AG10803 (cell line): Measurements from ENCODE around the gene APOB.

ENCODE experiments used
- DNase-seq: peaks from one replicate; pipeline ENCODE4 v3.0.0; 2010; ENCODE audit warnings: low read depth
- H3K4me3 ChIP-seq: 2 replicates; pipeline ENCODE4 v1.5.1; 2011; ENCODE audit warnings: mild to moderate bottlenecking, low read length, control low read depth
- CTCF ChIP-seq: conservative IDR thresholded peaks from 2 replicates; pipeline ENCODE4 v1.5.1; 2011; ENCODE audit warnings: mild to moderate bottlenecking, low read length, control low read depth, inconsistent platforms

Gene APOB

GRCh38 chr2:20963867-20964266 lies 80.0 kb downstream of the APOB start:
- H3K4me3 ChIP-seq, result no peak overlapping the region
- TF ChIP-seq CTCF, result no peak
- no peak for DNase-seq

GRCh38 chr2:20962939-20963557 lies 80.8 kb downstream of the APOB start:
- TF ChIP-seq CTCF, result peak; percentile 93
- H3K4me3 ChIP-seq, result no peak overlapping the region
- DNase-seq, result peak; percentile 43

GRCh38 chr2:20961858-20962257 lies 82.0 kb downstream of the APOB start:
- DNase-seq, result no peak
- TF ChIP-seq CTCF, result no peak

GRCh38 chr2:20960003-20960402 lies 83.9 kb downstream of the APOB start:
- no peak overlapping the region for H3K4me3 ChIP-seq
- no peak for TF ChIP-seq CTCF
- no peak for DNase-seq

More at GRCh38 chr2:20961858-20962257, 82.0 kb downstream of the APOB start:
- no peak overlapping the region for H3K4me3 ChIP-seq

GRCh38 chr2:20959252-20959651 lies 84.6 kb downstream of the APOB start:
- TF ChIP-seq CTCF, result no peak
- DNase-seq, result no peak
- H3K4me3 ChIP-seq, result no peak overlapping the region

DNA sequence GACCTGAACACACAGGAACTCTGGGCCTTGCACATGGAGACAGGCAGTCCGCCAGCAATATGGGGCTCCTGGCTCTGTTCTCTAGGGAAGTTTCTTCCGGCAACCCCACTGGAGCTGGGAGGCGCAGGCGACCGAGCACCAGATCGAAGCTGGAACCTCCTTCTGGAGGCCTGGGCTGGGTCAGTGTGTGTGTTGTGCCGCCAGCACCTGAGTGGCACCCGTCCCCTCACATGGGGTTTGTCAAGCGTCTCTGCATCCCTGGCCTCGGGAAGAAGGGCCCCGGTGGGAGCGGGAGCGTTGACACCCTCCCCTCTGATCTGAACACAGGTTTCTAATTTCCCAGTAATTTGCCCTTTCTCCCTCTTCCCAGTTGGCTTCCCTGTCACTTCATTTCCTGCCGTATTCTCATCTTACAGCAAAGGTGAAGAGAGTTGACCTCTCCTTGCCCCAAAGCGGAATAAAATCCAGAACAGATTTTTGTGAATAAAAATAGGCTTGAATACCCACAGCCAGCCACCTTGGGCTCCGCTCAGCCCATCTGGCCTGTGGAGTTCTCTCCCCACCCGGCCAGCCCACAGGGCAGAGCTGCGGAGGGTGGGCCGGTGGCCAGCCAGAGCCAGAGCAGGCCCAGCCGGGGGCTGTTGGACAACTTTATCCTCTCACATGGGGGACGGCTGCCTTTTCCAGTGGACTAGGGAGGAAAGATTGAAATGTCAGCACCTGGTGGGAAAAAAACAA lies 85.9 kb downstream of the APOB start:
- no peak for DNase-seq
- no peak overlapping the region for H3K4me3 ChIP-seq
- TF ChIP-seq CTCF, result no peak
